Stimulated activated CD8-positive, alpha-beta memory T cell treated with anti-CD3 and anti-CD28 coated beads, Interleukin-15, amount 100 ng/mL, for 4 hours (primary cell): Measurements from ENCODE around the gene S100PBP.
"Not testable (repeated sequence)": the region's sequence is repeated elsewhere in the genome, so short reads cannot be mapped to it uniquely, and the experiment has no call there.

ENCODE experiments used
- DNase-seq, 2 donors: peaks; one replicate each; pipeline ENCODE4 v3.0.0-alpha.2; 2020; ENCODE audit warnings: low read depth in 2 of 2

S100PBP gene

DNA sequence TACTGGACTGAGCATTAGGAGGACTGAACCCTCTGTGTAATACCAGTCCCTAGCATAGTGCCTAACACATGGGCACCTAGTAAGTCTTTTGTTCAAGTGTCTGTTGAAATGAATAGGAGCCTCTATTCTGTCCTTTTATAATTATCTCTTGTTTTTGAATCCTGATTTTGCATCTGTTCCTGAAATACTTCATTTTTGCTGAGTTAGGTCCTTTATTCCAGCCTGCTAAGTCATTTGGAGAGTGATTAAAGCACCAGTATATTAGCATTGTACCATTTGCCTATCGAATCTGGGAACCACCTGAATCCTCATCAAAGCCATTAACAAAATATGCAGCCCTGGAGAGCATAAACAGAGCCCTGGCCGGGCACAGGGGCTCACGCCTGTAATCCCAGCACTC lies 32.6 kb upstream of the S100PBP start:
- DNase-seq, result no peak

DNA sequence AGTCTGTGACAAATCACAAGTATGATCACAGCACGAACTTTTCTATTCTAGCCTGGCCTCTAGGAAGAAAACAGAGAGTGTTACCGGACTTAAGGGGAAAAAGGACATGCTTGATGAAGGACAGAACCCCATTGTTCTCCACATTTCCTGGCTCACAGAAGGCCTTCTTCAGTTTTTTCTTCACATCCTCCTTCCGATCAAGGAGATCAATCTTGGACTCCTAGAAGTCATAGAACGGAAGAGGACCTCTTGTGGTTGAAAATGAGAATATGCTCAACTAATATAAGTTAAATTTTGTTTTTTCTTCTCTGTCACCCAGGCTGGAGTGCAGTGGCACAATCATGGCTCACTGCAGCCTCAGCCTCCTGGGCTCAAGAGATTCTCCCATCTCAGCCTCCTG lies 30.6 kb upstream of the S100PBP start:
- no peak for DNase-seq

DNA sequence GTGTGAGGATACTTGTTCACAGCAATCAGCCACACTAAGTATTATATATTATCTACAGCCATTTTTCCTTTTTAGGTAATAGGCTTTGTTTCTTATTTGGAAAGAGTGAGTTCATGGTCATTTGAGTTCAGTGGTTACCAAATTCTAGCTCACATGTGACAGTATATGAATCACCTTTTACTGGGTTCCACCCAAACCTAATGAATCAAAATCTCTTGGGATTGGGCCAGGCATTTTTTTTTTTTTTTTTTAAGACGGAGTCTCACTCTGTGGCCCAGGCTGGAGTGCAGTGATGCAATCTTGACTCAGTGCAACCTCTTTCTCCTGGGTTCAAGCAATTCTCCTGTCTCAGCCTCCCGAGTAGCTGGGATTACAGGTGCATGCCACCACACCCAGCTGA lies 28.1 kb upstream of the S100PBP start:
- DNase-seq, result not testable (repeated sequence)

DNA sequence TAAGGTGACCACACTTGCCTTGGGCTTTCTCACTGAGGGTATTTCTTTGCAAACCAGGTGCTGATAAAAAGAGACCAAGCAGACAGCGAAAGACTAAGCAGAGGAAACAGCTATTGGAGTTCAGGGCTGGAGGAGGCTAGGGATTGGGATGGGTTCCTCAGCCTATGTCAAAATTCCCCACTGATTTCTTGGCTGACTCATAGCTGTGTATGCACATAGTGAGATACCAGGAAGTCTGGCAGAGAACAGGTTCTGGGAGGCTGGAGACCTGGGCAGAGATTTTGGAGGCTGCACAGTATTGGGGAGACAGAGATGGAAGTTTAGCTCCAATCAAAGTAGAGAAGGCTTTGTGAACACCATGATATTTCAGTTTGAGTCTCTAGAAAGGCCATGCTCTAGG lies 25.6 kb upstream of the S100PBP start:
- DNase-seq, result no peak

DNA sequence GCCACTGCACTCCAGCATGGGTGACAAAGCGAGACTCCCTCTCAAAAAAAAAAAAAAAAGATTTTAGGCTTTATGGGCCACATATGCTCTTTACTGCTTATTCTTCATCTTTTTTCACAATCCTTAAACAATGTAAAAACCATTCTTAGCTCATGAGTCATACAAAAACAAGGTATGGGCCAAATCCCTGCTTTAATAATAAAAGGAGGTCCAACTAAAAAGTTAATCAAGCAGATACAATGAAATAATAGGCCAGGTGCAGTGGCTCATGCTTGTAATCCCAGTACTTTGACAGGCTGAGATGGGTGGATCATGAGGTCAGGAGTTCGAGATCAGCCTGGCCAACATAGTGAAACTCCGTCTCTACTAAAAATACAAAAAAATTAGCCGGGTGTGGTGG lies 21.7 kb upstream of the S100PBP start:
- not testable (repeated sequence) for DNase-seq

DNA sequence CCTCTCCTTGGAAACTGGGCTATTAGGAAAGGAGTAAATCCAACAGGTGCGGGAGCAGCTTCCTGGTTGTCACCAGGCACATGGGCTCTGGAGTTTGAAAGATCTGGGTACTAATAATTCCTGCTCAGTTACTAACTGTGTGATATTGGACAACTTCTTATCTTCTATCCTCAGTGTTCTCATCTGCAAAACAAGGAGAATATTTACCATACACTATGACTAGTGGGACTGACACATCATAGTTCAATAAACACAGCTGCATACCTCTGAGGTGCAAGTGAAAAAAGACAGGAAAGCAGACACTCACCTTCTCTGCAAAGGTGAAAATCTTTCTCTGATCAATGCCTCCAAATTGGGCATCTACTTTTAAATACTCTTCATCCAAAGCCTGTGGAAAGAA lies 20.0 kb upstream of the S100PBP start:
- no peak for DNase-seq

DNA sequence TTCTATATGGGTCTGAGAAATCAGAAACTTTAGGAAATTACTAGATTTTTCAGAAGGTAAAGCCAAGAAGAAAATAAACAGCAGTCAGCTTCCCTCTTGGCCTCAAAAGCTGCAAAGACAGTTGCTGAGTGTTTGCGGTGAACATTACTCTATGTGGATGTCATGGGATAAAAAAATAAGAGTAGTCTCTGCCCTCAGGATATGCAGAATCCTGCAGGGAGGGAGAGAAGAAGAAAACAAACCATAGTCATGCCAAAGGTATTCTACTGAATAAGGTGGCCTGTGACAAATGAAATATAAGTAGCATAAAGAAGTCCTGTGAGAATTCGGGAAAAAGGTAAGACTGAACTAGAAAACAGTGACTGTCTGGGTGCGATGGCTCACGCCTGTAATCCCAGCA lies 19.3 kb upstream of the S100PBP start:
- no peak for DNase-seq

DNA sequence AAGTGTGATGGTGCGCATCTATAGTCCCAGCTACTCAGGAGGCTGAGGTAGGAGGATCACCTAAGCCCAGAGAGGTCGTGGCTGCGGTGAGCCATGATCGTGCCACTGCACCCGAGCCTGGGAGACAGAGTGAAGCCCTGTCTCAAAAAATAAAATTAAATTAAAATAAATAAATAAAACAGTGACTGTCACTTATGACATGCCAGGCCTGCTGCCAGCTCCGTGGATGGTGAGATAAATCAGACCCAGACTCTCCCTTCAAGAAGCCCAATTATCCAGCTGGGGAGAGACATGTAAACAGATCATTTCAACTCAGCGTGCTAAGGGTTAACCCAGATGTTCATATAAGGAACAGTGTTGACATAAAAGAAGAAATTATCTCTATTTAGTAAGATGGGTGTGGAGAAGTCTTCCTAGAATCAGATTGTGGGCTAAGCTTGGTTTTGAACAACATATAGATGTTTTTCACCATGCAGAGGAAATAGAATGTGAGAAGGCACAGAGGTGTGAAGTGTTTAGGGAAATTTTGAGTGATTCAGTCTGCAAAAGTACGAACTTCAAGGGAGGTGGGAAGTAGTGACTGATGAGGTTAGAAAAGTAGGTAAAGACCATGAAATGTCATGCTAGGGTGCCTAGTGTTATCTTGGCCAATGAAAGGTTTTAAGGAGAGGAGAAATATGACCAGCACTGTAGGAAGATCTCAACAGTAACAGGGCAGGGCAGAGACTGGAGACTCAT lies 18.6 kb upstream of the S100PBP start:
- no peak for DNase-seq

DNA sequence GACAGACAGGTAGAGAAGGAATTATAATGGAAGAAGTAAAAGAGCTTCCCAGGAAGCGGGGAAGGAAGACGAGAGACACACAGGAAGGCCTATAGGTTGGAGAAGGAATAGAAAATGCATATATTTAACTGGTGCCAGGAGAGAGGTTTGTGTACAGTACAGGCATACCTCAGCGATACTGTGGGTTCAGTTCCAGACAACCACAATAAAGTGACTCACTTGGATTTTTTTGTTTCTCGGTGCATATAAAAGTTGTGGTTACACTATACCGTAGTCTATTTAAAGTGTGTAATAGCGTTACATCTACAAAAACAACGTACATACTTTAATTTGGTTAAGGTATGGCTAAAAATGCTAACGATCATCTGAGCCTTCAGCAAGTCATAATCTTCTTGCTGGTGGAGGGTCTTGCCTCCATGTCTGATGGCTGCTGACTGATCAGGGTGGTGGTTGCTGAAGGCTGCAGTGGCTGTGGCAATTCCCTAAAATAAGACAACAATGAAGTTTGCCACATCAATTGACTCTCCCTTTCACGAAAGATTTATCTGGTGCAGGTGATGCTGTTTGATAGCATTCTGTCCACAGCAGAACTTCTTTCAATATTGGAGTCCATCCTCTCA lies 16.2 kb upstream of the S100PBP start:
- DNase-seq, result no peak

DNA sequence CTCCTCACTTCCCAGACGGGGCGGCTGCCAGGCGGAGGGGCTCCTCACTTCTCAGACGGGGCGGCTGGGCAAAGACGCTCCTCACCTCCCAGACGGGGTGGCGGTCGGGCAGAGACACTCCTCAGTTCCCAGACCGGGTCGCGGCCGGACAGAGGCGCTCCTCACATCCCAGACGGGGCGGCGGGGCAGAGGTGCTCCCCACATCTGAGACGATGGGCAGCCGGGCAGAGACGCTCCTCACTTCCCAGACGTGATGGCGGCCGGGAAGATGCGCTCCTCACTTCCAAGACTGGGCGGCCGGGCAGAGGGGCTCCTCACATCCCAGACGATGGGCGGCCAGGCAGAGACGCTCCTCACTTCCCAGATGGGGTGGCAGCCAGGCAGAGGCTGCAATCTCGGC lies 13.0 kb upstream of the S100PBP start:
- DNase-seq, result not testable (repeated sequence)

DNA sequence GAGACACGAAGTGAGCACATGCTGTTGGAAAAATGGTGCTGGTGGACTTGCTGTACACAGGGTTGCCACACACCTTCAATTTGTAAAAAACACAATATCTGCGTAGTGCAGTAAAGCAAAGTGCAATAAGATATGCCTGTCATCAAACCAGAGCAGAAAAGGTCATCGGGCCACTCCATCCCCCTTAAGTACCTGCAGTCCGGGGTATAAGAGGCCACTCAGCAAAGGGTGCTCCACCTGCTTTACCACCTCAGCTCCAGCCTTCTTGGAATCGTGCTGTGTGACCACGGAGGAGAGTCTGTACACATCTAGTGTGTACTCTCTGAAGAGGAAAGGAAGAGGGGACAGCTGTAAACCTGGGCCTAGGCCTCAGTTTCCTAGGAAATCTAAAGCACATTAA lies 11.2 kb upstream of the S100PBP start:
- DNase-seq, result no peak

DNA sequence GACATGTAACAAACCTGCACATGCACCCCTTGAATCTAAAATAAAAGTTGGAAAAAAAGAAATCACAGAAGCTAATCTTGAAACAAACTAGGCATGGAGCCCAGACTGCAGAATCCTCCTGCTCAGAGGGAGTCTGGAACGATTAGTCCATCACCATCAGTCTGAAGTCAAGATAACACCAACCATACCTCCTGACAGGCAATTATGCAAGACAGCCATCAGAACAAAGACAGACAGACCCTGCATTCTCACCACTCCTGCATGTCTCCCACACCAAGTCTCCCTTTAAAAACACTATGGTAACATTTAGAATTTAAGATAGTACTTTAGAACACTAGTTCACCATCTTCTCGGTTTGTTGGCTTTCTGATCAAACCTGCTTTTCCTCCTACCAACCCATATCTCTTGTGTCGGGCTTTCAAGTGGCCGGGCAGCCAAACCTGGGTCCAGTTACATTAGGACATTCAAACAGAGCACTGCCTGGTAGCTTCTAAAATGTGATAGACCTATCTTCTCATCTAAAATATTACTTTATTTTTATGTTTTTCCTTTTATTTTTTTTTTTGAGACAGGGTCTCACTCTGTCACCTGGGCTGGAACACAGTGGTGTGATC lies 10.4 kb upstream of the S100PBP start:
- DNase-seq, result no peak

DNA sequence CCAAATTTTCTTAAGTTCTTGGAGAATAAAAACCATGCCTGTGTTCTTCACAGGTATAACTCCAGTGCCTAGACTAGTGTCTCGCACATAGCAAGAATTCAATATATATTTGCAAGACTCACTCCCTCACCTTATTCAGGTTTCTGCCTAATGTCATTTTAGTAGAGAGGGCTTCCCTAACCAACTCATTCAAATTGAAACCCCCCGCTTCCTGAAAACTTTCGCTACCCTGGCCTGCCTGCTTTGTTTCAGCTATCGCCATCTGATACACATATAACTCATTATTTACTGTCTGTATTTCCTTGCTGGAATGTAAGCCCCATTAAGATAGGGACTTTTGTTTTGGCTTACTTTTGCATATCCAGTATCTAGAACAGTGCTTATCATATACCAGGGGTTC lies 8.9 kb upstream of the S100PBP start:
- no peak for DNase-seq

DNA sequence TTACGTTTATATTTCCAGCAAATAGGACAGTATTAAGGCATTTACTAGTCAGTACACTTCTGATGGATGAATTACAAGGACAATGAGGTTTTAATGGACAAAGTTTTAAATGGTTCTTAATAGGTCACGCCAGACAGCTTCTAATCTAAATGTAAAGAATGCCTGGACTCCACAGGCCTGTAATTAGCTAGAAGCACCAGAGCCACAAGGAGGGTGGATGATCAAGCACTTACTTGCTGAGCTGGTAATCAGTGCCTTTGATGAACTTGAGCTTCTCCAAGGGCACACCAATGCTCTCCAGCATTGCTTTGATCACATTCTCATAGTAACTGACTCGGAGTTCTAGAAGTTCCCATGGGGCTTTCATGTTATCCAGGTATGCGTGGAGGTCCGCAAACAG lies 7.1 kb upstream of the S100PBP start:
- no peak for DNase-seq

DNA sequence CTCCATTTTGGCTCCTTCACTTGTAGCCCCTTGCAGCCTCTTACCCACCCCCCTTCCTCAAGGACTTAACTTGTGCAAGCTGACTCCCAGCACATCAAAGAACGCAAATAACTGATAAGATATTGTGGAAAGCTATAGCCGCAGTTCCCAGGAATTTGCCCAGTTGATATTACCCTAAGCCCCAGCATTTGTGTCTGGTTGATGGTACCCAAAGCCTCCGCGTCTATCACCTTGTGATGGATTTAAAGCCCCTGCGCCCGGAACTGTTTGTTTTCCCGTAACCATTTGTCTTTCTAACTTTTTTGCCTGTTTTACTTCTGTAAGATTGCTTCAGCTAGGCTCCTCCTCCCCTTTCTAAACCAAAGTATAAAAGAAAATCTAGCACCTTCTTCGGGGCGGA lies 6.2 kb upstream of the S100PBP start:
- DNase-seq, result no peak

DNA sequence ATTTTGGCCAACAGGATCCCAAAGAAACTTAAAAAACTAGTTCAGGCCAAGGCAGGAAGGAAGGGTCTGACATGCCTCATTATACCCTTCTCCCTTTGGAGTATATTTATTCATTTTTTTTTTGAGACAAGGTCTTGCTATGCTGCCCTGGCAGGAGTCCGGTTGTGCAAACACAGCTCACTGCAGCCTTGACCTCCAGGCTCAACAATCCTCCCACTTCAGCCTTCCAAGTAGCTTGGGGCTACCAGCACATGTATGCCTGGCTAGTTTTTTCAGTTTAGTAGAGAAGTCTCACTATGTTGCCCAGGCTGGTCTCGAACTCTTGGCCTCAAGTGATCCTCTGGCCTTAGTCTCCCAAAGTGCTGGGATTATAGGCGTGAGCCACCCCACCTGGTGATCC lies 5.5 kb upstream of the S100PBP start:
- no peak for DNase-seq

DNA sequence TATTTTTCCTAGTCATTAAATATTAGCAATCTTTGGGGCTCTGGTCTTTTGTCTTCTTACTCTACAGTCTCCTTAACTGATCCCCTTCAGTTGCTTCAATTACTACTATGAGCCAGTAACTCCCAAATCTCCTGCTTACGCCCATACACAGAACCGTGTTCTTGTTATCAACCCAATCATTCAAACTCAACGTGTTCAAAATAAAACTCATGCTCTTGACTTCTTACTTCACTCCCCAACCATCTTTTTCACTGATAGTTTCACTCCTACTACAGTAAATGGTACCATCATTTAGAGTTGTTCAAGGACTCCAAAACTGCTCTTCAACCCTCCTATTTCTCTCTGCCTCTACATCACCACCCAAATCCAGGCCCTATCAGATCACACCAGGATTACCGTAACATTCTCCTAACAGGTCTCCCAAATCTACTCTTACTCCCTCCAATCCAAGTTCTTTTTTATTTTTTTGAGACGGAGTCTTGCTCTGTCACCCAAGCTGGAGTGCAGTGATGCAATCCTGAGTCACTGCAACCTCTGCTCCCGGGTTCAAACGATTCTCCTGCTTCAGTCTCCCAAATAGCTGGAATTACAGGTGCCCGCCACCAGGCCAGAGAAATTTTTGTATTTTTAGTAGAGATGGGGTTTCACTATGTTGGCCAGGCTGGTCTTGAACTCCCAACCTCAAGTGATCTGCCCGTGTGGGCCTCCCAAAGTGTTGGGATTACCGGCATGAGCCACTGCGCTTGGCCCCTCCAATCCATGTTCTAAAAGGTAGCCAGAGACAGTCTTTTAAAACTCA lies 3.3 kb upstream of the S100PBP start:
- DNase-seq, result no peak

DNA sequence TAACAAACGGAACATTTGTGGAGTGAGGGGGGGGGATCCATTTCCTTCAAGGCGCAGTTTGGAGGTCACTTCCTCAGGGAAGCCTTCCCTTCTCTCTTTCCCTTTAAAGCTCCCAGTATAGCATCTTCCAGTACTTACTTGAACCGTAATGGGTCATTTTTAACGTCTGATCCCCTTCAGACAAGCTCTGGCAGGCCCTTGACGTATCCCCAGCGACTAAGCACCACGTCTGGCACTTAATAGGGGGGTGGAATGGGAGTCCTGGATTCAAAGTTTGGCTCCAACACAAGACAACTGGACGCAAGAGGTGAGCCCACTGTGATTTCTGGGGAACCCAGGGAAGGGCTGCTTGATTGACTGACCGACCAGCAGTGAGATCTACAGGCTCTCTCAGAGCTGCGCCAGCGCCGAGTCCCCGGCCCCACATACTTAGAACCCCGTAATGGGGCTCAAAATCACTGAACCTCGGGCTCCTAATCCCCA lies 736 bp upstream of the S100PBP start:
- DNase-seq, result no peak

DNA sequence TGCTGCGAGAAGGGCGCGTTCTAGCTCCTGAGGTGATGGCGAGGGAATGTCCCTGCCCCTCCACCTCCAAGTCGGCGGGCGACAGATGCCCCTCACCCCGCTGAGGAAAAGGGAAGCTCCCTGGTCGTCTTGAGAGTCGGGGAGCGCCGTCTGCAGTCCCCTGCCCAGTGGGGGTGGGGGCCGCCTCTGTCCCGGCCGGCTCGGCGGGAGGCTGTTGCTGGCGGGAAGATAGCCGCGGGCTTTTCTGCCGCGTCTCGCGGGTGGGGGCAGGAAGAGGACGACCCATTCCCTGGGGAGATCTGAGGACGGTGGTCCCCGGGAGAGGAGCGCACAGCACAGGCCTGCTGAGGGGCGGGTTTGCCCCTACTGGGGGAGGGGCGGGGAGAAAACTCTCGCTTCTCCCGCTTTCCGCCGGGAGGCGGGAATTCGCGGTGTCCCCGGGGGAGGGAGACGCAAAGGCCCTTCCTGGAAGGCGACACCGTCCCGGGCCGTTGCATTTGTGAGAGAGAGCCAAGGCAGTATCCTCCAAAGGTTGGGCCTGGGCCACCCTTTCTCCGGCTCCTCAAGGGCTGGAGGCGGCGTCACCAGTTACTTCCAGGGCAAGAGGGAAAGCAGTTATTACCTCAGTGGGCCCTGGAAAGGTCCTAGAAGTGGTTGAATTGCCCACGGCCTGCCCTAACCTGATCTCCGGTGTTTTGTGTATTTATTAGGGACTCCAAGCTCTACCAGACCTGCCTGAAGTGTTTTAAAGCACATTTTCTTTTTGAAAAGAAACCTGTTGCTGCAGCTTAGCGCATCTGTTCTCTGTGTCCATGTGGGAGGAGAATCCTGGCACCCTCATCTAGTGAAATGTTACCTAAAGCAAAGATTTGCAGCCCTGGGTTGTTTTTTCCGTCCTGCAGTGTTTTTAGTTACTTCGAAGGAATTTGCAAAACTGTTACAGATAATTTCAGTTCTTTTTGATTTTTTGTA lies 648 bp downstream of the S100PBP start:
- DNase-seq, result no peak

DNA sequence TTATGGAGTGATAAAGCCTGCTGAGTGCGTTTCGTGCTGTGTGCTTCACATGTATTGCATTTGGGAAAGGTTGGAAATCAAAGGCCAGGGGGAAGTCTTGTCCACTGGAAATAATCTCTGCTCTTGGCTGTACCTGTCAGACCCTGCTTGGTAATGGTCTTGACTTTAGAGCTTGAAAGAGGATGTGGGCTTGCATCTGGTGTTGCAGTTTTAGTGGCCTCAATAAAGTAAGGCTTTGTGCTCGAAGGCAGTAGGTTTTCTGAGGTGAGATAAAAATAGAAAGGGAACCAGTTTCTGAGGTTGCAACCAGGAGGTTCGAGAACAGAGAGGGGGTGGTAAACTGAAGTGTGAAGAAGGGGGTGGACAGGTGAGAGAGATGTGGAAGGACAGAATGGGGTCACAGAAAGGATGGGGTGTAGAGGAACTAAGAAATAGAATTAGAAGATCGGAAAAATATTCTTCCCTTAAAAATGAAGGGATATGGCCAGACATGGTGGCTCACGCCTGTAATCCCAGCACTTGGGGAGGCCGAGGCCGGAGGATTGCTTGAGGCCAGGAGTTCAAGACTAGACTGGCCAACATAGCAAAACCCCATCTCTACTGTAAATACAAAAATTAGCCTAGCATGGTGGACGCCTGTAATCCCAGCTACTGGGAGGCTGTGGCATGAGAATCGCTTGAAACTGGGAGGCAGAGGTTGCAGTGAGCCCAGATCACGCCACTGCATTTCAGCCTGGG lies 1.5 kb downstream of the S100PBP start:
- no peak for DNase-seq

DNA sequence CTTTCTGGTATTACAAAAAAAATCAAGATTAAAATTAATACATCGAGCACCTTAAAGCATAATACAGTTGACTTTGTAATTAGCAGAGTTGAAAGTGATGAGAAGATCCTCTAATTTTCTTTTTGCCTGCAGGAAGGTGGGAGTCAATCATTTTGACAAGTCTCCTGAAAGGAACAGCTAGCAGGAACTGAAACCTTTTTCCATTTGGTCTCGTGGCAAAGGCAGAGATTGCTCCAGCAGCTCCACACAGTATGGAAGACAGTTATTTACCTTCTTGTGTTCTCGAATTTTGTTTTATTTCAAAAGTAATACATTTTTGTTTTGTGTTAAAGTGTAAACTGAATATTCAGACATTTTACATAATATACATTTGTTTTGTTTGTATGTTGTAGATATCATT lies 7.7 kb downstream of the S100PBP start:
- no peak for DNase-seq
